H1 (cell line): ENCODE data around the gene ANGPTL4.

Experiments used
- ATF3 ChIP-seq: IDR thresholded peaks from 2 replicates; pipeline ENCODE4 v1.6.1; 2011; ENCODE audit warnings: low read depth, mild to moderate bottlenecking, low read length; ENCODE audit not compliant: insufficient read depth
- BACH1 ChIP-seq: IDR thresholded peaks from 2 replicates; pipeline ENCODE4 v1.6.1; 2012; ENCODE audit warnings: low read length, improper control_type of control experiment
- CTCF ChIP-seq, 3 experiments: IDR thresholded peaks; 1 replicate in 2 of 3; 2 replicates in 1 of 3; pipeline versions ENCODE4 v1.5.1 to v1.6.1; 2011; ENCODE audit warnings: low read length in 3 of 3, mild to moderate bottlenecking in 3 of 3, inconsistent platforms in 2 of 3, low read depth in 1 of 3, moderate library complexity in 1 of 3; ENCODE audit not compliant: insufficient read depth in 1 of 3; ENCODE audit errors: control extremely low read depth in 1 of 3
- EZH2 ChIP-seq: fragments of 200-600 bp; sonication (generic); IDR thresholded peaks from 2 replicates; pipeline ENCODE4 v1.7.1; 2012; ENCODE audit warnings: low read depth, mild to moderate bottlenecking, moderate library complexity, low read length, inconsistent platforms; ENCODE audit not compliant: severe bottlenecking
- KDM1A ChIP-seq: fragments of 200-600, 300-600 bp; sonication (generic); IDR thresholded peaks from 2 replicates; pipeline ENCODE4 v1.7.1; 2016; ENCODE audit warnings: mild to moderate bottlenecking, low read length, borderline replicate concordance
- KDM5A ChIP-seq: fragments of 200-600 bp; IDR thresholded peaks from 2 replicates; pipeline ENCODE4 v1.7.1; 2012; ENCODE audit warnings: mild to moderate bottlenecking, low read length, inconsistent platforms, mixed read lengths
- MAX ChIP-seq: IDR thresholded peaks from 2 replicates; pipeline ENCODE4 v1.6.1; 2012; ENCODE audit warnings: inconsistent platforms
- POLR2A ChIP-seq, 2 experiments: IDR thresholded peaks; 1 replicate in 1 of 2; 2 replicates in 1 of 2; pipeline ENCODE4 v1.6.1; 2011; ENCODE audit warnings: low read depth in 2 of 2, low read length in 2 of 2, mild to moderate bottlenecking in 2 of 2; ENCODE audit errors: control extremely low read depth in 1 of 2
- SIN3A ChIP-seq, 2 experiments: IDR thresholded peaks in 1 of 2; conservative IDR thresholded peaks in 1 of 2; 2 replicates each; pipeline ENCODE4 v1.6.1; 2011 to 2012; ENCODE audit warnings: low read length in 2 of 2, improper control_type of control experiment in 1 of 2, low read depth in 1 of 2, mild to moderate bottlenecking in 1 of 2
- SUZ12 ChIP-seq: fragments of 200-600 bp; sonication (generic); IDR thresholded peaks from 2 replicates; pipeline ENCODE4 v1.6.1; 2012; ENCODE audit warnings: mild to moderate bottlenecking, inconsistent platforms, low read length, moderate library complexity, mixed read lengths
- TAF1 ChIP-seq: IDR thresholded peaks from 2 replicates; pipeline ENCODE4 v1.6.1; 2011; ENCODE audit warnings: mild to moderate bottlenecking, low read depth, low read length
- YY1 ChIP-seq: IDR thresholded peaks from 2 replicates; pipeline ENCODE4 v1.6.1; 2011; ENCODE audit warnings: low read depth, mild to moderate bottlenecking, low read length
- TF ChIP-seq, protein P1 (sequence below): IDR thresholded peaks from 2 replicates; pipeline ENCODE4 v1.6.1; 2011; ENCODE audit warnings: low read length, improper control_type of control experiment

- TF ChIP-seq KDM5A (no peak), CTCF (IDR thresholded peaks at IDR 0.05; ENCODE audit: control extremely low read depth in 1 of 3, insufficient read depth in 1 of 3, low read depth in 1 of 3, low read length in 3 of 3) (no peak), BACH1 (no peak), MAX (no peak), KDM1A (no peak), POLR2A (IDR thresholded peaks at IDR 0.05; ENCODE audit: control extremely low read depth in 1 of 2, low read depth in 2 of 2, low read length in 2 of 2) (no peak), EZH2 (no peak), TAF1 (no peak), SUZ12 (no peak), ATF3 (no peak), YY1 (no peak), SIN3A (conservative IDR thresholded peaks at IDR 0.05 in 1 of 2, IDR thresholded peaks at IDR 0.05 in 1 of 2; ENCODE audit: low read depth in 1 of 2, low read length in 2 of 2) (no peak)
- TF ChIP-seq, protein P1, sequence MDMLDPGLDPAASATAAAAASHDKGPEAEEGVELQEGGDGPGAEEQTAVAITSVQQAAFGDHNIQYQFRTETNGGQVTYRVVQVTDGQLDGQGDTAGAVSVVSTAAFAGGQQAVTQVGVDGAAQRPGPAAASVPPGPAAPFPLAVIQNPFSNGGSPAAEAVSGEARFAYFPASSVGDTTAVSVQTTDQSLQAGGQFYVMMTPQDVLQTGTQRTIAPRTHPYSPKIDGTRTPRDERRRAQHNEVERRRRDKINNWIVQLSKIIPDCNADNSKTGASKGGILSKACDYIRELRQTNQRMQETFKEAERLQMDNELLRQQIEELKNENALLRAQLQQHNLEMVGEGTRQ, result no peak
These were observed 35.8 kb downstream of the ANGPTL4 start for GRCh38 chr19:8399681-8400188.
